Transverse colon (tissue), 4 donors: ENCODE data around the gene FAM180A.

Experiments used
- CTCF ChIP-seq, 5 experiments: fragments of 200-600 bp in 3 of 5; fragments of 450-650 bp in 2 of 5; sonication (generic) in 3 of 5; IDR thresholded peaks; 1 replicate in 2 of 5; 2 replicates in 3 of 5; pipeline ENCODE4 v1.5.1; 2016 to 2017; ENCODE audit warnings: antibody characterized with exemption in 5 of 5, inconsistent platforms in 3 of 5, mild to moderate bottlenecking in 2 of 5, moderate library complexity in 1 of 5
- EP300 ChIP-seq: sonication (generic); formaldehyde crosslinking; IDR thresholded peaks from one replicate; pipeline ENCODE4 v1.6.1; 2017; ENCODE audit warnings: antibody characterized with exemption, low read depth
- POLR2A ChIP-seq: fragments of 450-650 bp; IDR thresholded peaks from one replicate; pipeline ENCODE4 v1.6.1; 2016; ENCODE audit warnings: antibody characterized with exemption, mild to moderate bottlenecking, moderate library complexity
- POLR2AphosphoS5 ChIP-seq, 3 donors: sonication (generic); formaldehyde crosslinking; IDR thresholded peaks; one replicate each; pipeline ENCODE4 v1.6.1; 2016; ENCODE audit warnings: antibody characterized with exemption in 3 of 3

- TF ChIP-seq CTCF (IDR thresholded peaks at IDR 0.05) = no peak
- no peak for TF ChIP-seq POLR2A
- no peak for TF ChIP-seq EP300
- no peak for TF ChIP-seq POLR2AphosphoS5 (IDR thresholded peaks at IDR 0.05)
Measured at GRCh38 chr7:135771051-135771450, 22.4 kb upstream of the FAM180A start.
